HG03066 (cell line): ENCODE results near the gene ANXA6.

ENCODE experiments used
- ATAC-seq: cut with Tn5 transposase; IDR thresholded peaks from one replicate; pipeline ENCODE4 v1.9.1; 2021; ENCODE audit warnings: low read depth; ENCODE audit not compliant: unreplicated experiment

ANXA6 gene

GRCh38 chr5:151086192-151086869 lies 71.2 kb downstream of the ANXA6 start:
- ATAC-seq = no peak

GRCh38 chr5:151085517-151086041 lies 72.0 kb downstream of the ANXA6 start:
- no peak for ATAC-seq

GRCh38 chr5:151084363-151084762 lies 73.2 kb downstream of the ANXA6 start:
- ATAC-seq = no peak

GRCh38 chr5:151083081-151083676 lies 74.4 kb downstream of the ANXA6 start:
- no peak for ATAC-seq

- no peak for ATAC-seq
These were observed 75.2 kb downstream of the ANXA6 start for GRCh38 chr5:151082282-151082902.

GRCh38 chr5:151081431-151082281 lies 75.9 kb downstream of the ANXA6 start:
- ATAC-seq = no peak

GRCh38 chr5:151080613-151081430 lies 76.8 kb downstream of the ANXA6 start, which contains the start of gene TNIP1:
TSS of gene TNIP1 (minus strand) at chr5:151081034. CDS start at chr5:151065095, 15,939 bp downstream.
- peak; percentile 65 for ATAC-seq

GRCh38 chr5:151079838-151080612 lies 77.6 kb downstream of the ANXA6 start:
- ATAC-seq = no peak

GRCh38 chr5:151078490-151079262 lies 78.9 kb downstream of the ANXA6 start:
- ATAC-seq = peak; percentile 42

GRCh38 chr5:151077967-151078366 lies 79.6 kb downstream of the ANXA6 start:
- ATAC-seq = no peak

- no peak for ATAC-seq
These were observed 80.2 kb downstream of the ANXA6 start for GRCh38 chr5:151077419-151077818.

- ATAC-seq = no peak
These were observed 81.0 kb downstream of the ANXA6 start for GRCh38 chr5:151076616-151077015.

GRCh38 chr5:151075698-151076331 lies 81.8 kb downstream of the ANXA6 start:
- ATAC-seq = no peak

- no peak for ATAC-seq
These were observed 83.0 kb downstream of the ANXA6 start for GRCh38 chr5:151074557-151074956.

- no peak for ATAC-seq
These were observed 84.3 kb downstream of the ANXA6 start for GRCh38 chr5:151073280-151073679.

GRCh38 chr5:151072630-151073025 lies 85.0 kb downstream of the ANXA6 start:
- ATAC-seq = no peak

- no peak for ATAC-seq
These were observed 85.5 kb downstream of the ANXA6 start for GRCh38 chr5:151071848-151072629.
